ENCODE results near the gene MRTFA.
"Not testable (repeated sequence)": the region's sequence is repeated elsewhere in the genome, so short reads cannot be mapped to it uniquely, and the experiment has no call there.

MRTFA gene

GRCh38 chr22:40625794-40626193 is 10.7 kb downstream of the MRTFA start:
- not testable (repeated sequence) for DNase-seq

- not testable (repeated sequence) for DNase-seq
These were observed 11.2 kb downstream of the MRTFA start for GRCh38 chr22:40625281-40625680.

- DNase-seq, result no peak
These were observed 11.7 kb downstream of the MRTFA start for GRCh38 chr22:40624770-40625169.

- no peak for DNase-seq
These were observed 15.0 kb downstream of the MRTFA start for GRCh38 chr22:40621309-40622151.

- no peak for DNase-seq
These were observed 16.0 kb downstream of the MRTFA start for GRCh38 chr22:40620464-40621046.

GRCh38 chr22:40618400-40618799 is 18.1 kb downstream of the MRTFA start:
- DNase-seq, result no peak

- DNase-seq, result no peak
These were observed 19.9 kb downstream of the MRTFA start for GRCh38 chr22:40616578-40616977.

GRCh38 chr22:40613067-40613466 is 23.5 kb downstream of the MRTFA start:
- no peak for DNase-seq

- no peak for DNase-seq
These were observed 24.2 kb downstream of the MRTFA start for GRCh38 chr22:40612291-40612751.

- no peak for DNase-seq
These were observed 24.9 kb downstream of the MRTFA start for GRCh38 chr22:40611606-40612005.

GRCh38 chr22:40610329-40610850 is 26.1 kb downstream of the MRTFA start:
- DNase-seq, result no peak

GRCh38 chr22:40609216-40609615 is 27.3 kb downstream of the MRTFA start:
- no peak for DNase-seq

GRCh38 chr22:40607506-40607905 is 29.0 kb downstream of the MRTFA start:
- no peak for DNase-seq

- no peak for DNase-seq
These were observed 30.2 kb downstream of the MRTFA start for GRCh38 chr22:40606306-40606705.

GRCh38 chr22:40605761-40606160 is 30.8 kb downstream of the MRTFA start:
- DNase-seq, result no peak

GRCh38 chr22:40603088-40603605 is 33.4 kb downstream of the MRTFA start:
- DNase-seq, result no peak

- DNase-seq, result no peak
These were observed 34.3 kb downstream of the MRTFA start for GRCh38 chr22:40602231-40602630.

- no peak for DNase-seq
These were observed 36.8 kb downstream of the MRTFA start for GRCh38 chr22:40599731-40600130.

GRCh38 chr22:40598712-40599111 is 37.8 kb downstream of the MRTFA start:
- DNase-seq, result not testable (repeated sequence)

- DNase-seq, result no peak
These were observed 38.7 kb downstream of the MRTFA start for GRCh38 chr22:40597526-40598430.

GRCh38 chr22:40595497-40596234 is 40.9 kb downstream of the MRTFA start:
- no peak for DNase-seq

- DNase-seq, result no peak
These were observed 41.6 kb downstream of the MRTFA start for GRCh38 chr22:40594924-40595323.

All from NCI-H2227 treated with DMSO at 0.1 percent for 48 hours (cell line).